HEK293 (cell line): ENCODE measurements around the gene BIRC5.

Source experiments
- CTCF ChIA-PET: fragments of 350-600 bp; formaldehyde crosslinking; extraction: SDS; loops from one replicate; lab custom pipeline; 2021; ENCODE audit warnings: antibody characterized with exemption; lab: Yijun Ruan, JAX
- POLR2A ChIA-PET: fragments of 300-600 bp; formaldehyde crosslinking; extraction: SDS; loops from one replicate; lab custom pipeline; 2020; ENCODE audit warnings: antibody characterized with exemption, inconsistent platforms; lab: Yijun Ruan, JAX
- H3K27ac ChIP-seq: fragments of 200-500 bp; sonication (Bioruptor generic); 2 replicates; pipeline ENCODE4 v1.5.1; 2014; ENCODE audit warnings: low read depth, low read length, control low read depth, inconsistent platforms; ENCODE audit errors: extremely low read depth
- H3K36me3 ChIP-seq, 2 experiments: fragments of 200-500 bp in 1 of 2; sonication (Bioruptor generic) in 1 of 2; 1 replicate in 1 of 2; 2 replicates in 1 of 2; pipeline ENCODE4 v1.5.1; 2014 to 2017; ENCODE audit warnings: inconsistent platforms in 2 of 2, low read length in 2 of 2; ENCODE audit not compliant: control insufficient read depth in 2 of 2, insufficient read depth in 1 of 2
- H3K4me1 ChIP-seq: fragments of 200-500 bp; sonication (Bioruptor generic); 2 replicates; pipeline ENCODE4 v1.5.1; 2014; ENCODE audit warnings: mild to moderate bottlenecking, low read length, inconsistent platforms; ENCODE audit not compliant: control insufficient read depth, insufficient read depth
- H3K4me3 ChIP-seq: 2 replicates; pipeline ENCODE4 v1.5.1; 2011; ENCODE audit warnings: low read depth, mild to moderate bottlenecking, control low read depth, low read length, moderate library complexity
- H3K9me3 ChIP-seq: fragments of 200-500 bp; sonication (Bioruptor generic); 2 replicates; pipeline ENCODE4 v1.5.1; 2014; ENCODE audit warnings: low read depth, low read length, inconsistent platforms; ENCODE audit not compliant: control insufficient read depth, insufficient read depth
- KLF7 ChIP-seq: fragments of 450-650 bp; formaldehyde crosslinking; IDR thresholded peaks from 2 replicates; pipeline ENCODE4 v1.5.1; 2016; ENCODE audit warnings: missing biosample characterization, missing genetic modification characterization, borderline replicate concordance
- PATZ1 ChIP-seq: fragments of 450-650 bp; formaldehyde crosslinking; IDR thresholded peaks from 2 replicates; pipeline ENCODE4 v1.5.1; 2016; ENCODE audit warnings: missing biosample characterization, missing genetic modification characterization
- REST ChIP-seq: fragments of 450-650 bp; formaldehyde crosslinking; IDR thresholded peaks from 2 replicates; pipeline ENCODE4 v1.5.1; 2016; ENCODE audit warnings: missing biosample characterization, missing genetic modification characterization
- ZBTB10 ChIP-seq: fragments of 450-650 bp; formaldehyde crosslinking; IDR thresholded peaks from 2 replicates; pipeline ENCODE4 v1.5.1; 2016; ENCODE audit warnings: missing biosample characterization, missing genetic modification characterization
- ZBTB26 ChIP-seq: fragments of 450-650 bp; formaldehyde crosslinking; optimal IDR thresholded peaks from 2 replicates; pipeline ENCODE3; 2016; ENCODE audit warnings: missing biosample characterization, mild to moderate bottlenecking, missing genetic modification characterization
- ZBTB44 ChIP-seq: fragments of 450-650 bp; IDR thresholded peaks from 2 replicates; pipeline ENCODE4 v1.5.1; 2018; ENCODE audit warnings: missing biosample characterization, mild to moderate bottlenecking, missing genetic modification characterization
- ZBTB6 ChIP-seq: fragments of 450-650 bp; formaldehyde crosslinking; IDR thresholded peaks from 2 replicates; pipeline ENCODE4 v1.5.1; 2017; ENCODE audit warnings: missing biosample characterization, missing genetic modification characterization
- ZFP69B ChIP-seq: fragments of 450-650 bp; formaldehyde crosslinking; IDR thresholded peaks from 2 replicates; pipeline ENCODE4 v1.5.1; 2016; ENCODE audit warnings: missing biosample characterization, missing genetic modification characterization
- ZNF174 ChIP-seq: fragments of 450-650 bp; formaldehyde crosslinking; IDR thresholded peaks from 2 replicates; pipeline ENCODE4 v1.5.0; 2017; ENCODE audit warnings: missing biosample characterization, mild to moderate bottlenecking, missing genetic modification characterization
- ZNF18 ChIP-seq: fragments of 450-650 bp; formaldehyde crosslinking; IDR thresholded peaks from 2 replicates; pipeline ENCODE4 v1.5.1; 2016; ENCODE audit warnings: missing biosample characterization, missing genetic modification characterization
- ZNF184 ChIP-seq: fragments of 450-650 bp; IDR thresholded peaks from 2 replicates; pipeline ENCODE4 v1.5.1; 2018; ENCODE audit warnings: missing biosample characterization, mild to moderate bottlenecking, missing genetic modification characterization
- ZNF473 ChIP-seq: fragments of 450-650 bp; formaldehyde crosslinking; IDR thresholded peaks from 2 replicates; pipeline ENCODE4 v1.5.1; 2017; ENCODE audit warnings: missing biosample characterization, missing genetic modification characterization
- ZNF623 ChIP-seq: fragments of 450-650 bp; formaldehyde crosslinking; IDR thresholded peaks from 2 replicates; pipeline ENCODE4 v1.5.1; 2016; ENCODE audit warnings: missing biosample characterization, missing genetic modification characterization
- ZNF768 ChIP-seq: fragments of 450-650 bp; formaldehyde crosslinking; IDR thresholded peaks from 2 replicates; pipeline ENCODE4 v1.5.1; 2018; ENCODE audit warnings: missing biosample characterization, mild to moderate bottlenecking, missing genetic modification characterization
- ZNF776 ChIP-seq: fragments of 450-650 bp; formaldehyde crosslinking; IDR thresholded peaks from 2 replicates; pipeline ENCODE4 v1.5.0; 2017; ENCODE audit warnings: missing biosample characterization, missing genetic modification characterization, borderline replicate concordance
- ZSCAN30 ChIP-seq: fragments of 450-650 bp; IDR thresholded peaks from 2 replicates; pipeline ENCODE4 v1.5.1; 2018; ENCODE audit warnings: missing biosample characterization, mild to moderate bottlenecking, missing genetic modification characterization, moderate library complexity

The BIRC5 gene

GRCh38 chr17:78268951-78269905 lies 55.2 kb downstream of the BIRC5 start (continued):
- TF ChIP-seq ZNF184 (tag by site-specific recombination) (no peak), ZBTB26 (peak; percentile 14), ZSCAN30 (tag by site-specific recombination) (no peak), ZBTB10 (tag by site-specific recombination) (no peak), REST (tag by site-specific recombination) (no peak), PATZ1 (tag by site-specific recombination) (peak; percentile 47; the same call in 1 of the 2 replicates), ZBTB44 (tag by site-specific recombination) (no peak), KLF7 (tag by site-specific recombination) (no peak), ZNF768 (tag by site-specific recombination) (no peak)

- TF ChIP-seq ZBTB6 (tag by site-specific recombination): no peak
- TF ChIP-seq ZNF473 (tag by site-specific recombination): no peak
- 0 out of 2 replicates have a peak, but pooled peaks have one; percentile 22 for TF ChIP-seq ZFP69B (tag by site-specific recombination)
- no peak for TF ChIP-seq ZNF776 (tag by site-specific recombination)
- no peak for TF ChIP-seq ZNF174
- TF ChIP-seq ZNF18 (tag by site-specific recombination): 0 out of 2 replicates have a peak, but pooled peaks have one; percentile 24
- TF ChIP-seq ZNF623 (tag by site-specific recombination): no peak
- H3K4me3 ChIP-seq: no peak overlapping the region
- ChIA-PET CTCF (interaction anchor here (0.6 to 3.2 kb wide), 3 partner anchors 19 to 153 kb away, joined by 3 to 22 read pairs (median 4); no protein-coding TSS in a partner anchor), POLR2A (interaction anchor here (1.2 kb wide), 1 partner anchor 15 kb away, joined by 5 read pairs; no protein-coding TSS in a partner anchor)
- no peaks in the 10 kb centered on the region for H3K36me3 ChIP-seq
- no peaks in the 10 kb centered on the region for H3K9me3 ChIP-seq
- H3K27ac ChIP-seq: no peak overlapping the region
- H3K4me1 ChIP-seq: peaks cover 8% of the 10 kb centered on the region; the same call in 1 of the 2 replicates
Observed at GRCh38 chr17:78269955-78270381, 55.9 kb downstream of the BIRC5 start.
